GM12891 (cell line): Measurements from ENCODE around the gene CFAP97D2.

Source experiments
- PAX5 ChIP-seq: IDR thresholded peaks from 2 replicates; pipeline ENCODE4 v1.6.1; 2011; ENCODE audit warnings: low read length, moderate library complexity, mild to moderate bottlenecking; ENCODE audit not compliant: insufficient read depth, severe bottlenecking
- POLR2A ChIP-seq: IDR thresholded peaks from 2 replicates; pipeline ENCODE4 v1.6.1; 2011; ENCODE audit warnings: low read depth, low read length, control low read depth
- POLR2AphosphoS5 ChIP-seq: IDR thresholded peaks from 2 replicates; pipeline ENCODE4 v1.6.1; 2011; ENCODE audit warnings: low read depth, low read length, control low read depth

- no peak for TF ChIP-seq POLR2AphosphoS5
- TF ChIP-seq POLR2A, result no peak
- no peak for TF ChIP-seq PAX5
Observed at GRCh38 chr13:114185182-114185971, 6.3 kb downstream of the CFAP97D2 start.
